OCI-LY3 (cell line): ENCODE results near the gene GALK2.

ENCODE experiments used
- EZH2phosphoT487 ChIP-seq: fragments of 200-600 bp; shearing (Covaris generic); IDR thresholded peaks from 2 replicates; pipeline ENCODE4 v1.6.1; 2018; ENCODE audit warnings: antibody characterized with exemption, mixed run types, low read depth
- TF ChIP-seq, protein P1 (sequence below): fragments of 200-600, 300-600 bp; sonication (generic); IDR thresholded peaks from 2 replicates; pipeline ENCODE4 v1.5.1; 2014; ENCODE audit warnings: antibody characterized with exemption, low read length, low read depth

DNA sequence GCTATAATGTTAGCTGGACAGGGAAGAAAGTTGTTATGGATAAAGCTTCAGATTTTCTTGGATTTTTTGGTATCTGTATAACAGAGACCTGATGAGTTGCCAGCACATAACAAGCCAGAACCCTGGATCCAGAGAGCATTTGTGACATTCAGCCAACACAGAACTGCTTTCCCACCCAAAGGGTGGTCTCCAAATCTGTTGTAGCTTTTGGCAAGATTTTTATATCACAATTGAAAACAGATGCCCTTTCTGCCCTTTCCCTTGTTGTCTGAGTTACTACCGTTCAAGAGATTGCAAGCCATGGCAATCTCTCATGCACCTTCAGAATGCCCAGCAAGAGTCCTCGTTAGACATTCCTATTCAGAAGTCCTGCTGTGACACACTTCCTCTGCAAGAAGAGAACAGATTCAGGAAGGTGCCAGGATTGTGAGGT lies 145.4 kb downstream of the GALK2 start:
- TF ChIP-seq, protein P1, sequence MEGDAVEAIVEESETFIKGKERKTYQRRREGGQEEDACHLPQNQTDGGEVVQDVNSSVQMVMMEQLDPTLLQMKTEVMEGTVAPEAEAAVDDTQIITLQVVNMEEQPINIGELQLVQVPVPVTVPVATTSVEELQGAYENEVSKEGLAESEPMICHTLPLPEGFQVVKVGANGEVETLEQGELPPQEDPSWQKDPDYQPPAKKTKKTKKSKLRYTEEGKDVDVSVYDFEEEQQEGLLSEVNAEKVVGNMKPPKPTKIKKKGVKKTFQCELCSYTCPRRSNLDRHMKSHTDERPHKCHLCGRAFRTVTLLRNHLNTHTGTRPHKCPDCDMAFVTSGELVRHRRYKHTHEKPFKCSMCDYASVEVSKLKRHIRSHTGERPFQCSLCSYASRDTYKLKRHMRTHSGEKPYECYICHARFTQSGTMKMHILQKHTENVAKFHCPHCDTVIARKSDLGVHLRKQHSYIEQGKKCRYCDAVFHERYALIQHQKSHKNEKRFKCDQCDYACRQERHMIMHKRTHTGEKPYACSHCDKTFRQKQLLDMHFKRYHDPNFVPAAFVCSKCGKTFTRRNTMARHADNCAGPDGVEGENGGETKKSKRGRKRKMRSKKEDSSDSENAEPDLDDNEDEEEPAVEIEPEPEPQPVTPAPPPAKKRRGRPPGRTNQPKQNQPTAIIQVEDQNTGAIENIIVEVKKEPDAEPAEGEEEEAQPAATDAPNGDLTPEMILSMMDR: no peak
- no peak for TF ChIP-seq EZH2phosphoT487
